Astrocyte of the spinal cord (primary cell): ENCODE measurements around the gene GRIK5.
"Not testable (repeated sequence)": the region's sequence is repeated elsewhere in the genome, so short reads cannot be mapped to it uniquely, and the experiment has no call there.

Experiments
- DNase-seq: peaks from one replicate; pipeline ENCODE4 v3.0.0; 2011; ENCODE audit warnings: low read depth, low spot score
- H3K4me3 ChIP-seq: 2 replicates; pipeline ENCODE4 v1.5.1; 2011; ENCODE audit warnings: low read depth, mild to moderate bottlenecking, low read length, moderate library complexity
- CTCF ChIP-seq: IDR thresholded peaks from 2 replicates; pipeline ENCODE4 v1.5.1; 2012; ENCODE audit warnings: low read depth, mild to moderate bottlenecking, low read length, inconsistent platforms
- in situ Hi-C: cut with HindIII; loops from 2 replicates; pipeline ENCODE4 v1.10.0; 2017; ENCODE audit warnings: low sequenced_read_pairs

The GRIK5 gene

GRCh38 chr19:42105368-42105767 is 35.4 kb upstream of the GRIK5 start:
- no peak for TF ChIP-seq CTCF
- no peak for DNase-seq
- in situ Hi-C loops: no loop called here
- no peak overlapping the region for H3K4me3 ChIP-seq

GRCh38 chr19:42102877-42103276 is 32.9 kb upstream of the GRIK5 start:
- in situ Hi-C loops: no loop called here

GRCh38 chr19:42100241-42100640 is 30.2 kb upstream of the GRIK5 start:
- H3K4me3 ChIP-seq, in situ Hi-C loops, DNase-seq: not testable (repeated sequence)

More at GRCh38 chr19:42102877-42103276, 32.9 kb upstream of the GRIK5 start:
- no peak for DNase-seq
- H3K4me3 ChIP-seq: no peak overlapping the region
- TF ChIP-seq CTCF: no peak

GRCh38 chr19:42099336-42099925 is 29.4 kb upstream of the GRIK5 start:
- H3K4me3 ChIP-seq: no peak overlapping the region
- no peak for TF ChIP-seq CTCF
- no peak for DNase-seq
- in situ Hi-C loops: no loop called here

GRCh38 chr19:42098781-42099180 is 28.8 kb upstream of the GRIK5 start:
- H3K4me3 ChIP-seq: no peak overlapping the region
- DNase-seq: no peak
- in situ Hi-C loops: no loop called here
- TF ChIP-seq CTCF: no peak

GRCh38 chr19:42097461-42097860 is 27.5 kb upstream of the GRIK5 start:
- TF ChIP-seq CTCF: no peak
- in situ Hi-C loops: no loop called here
- no peak overlapping the region for H3K4me3 ChIP-seq
- DNase-seq: no peak

GRCh38 chr19:42096255-42096837 is 26.3 kb upstream of the GRIK5 start:
- TF ChIP-seq CTCF: no peak
- no peak overlapping the region for H3K4me3 ChIP-seq
- DNase-seq: no peak
- in situ Hi-C loops: no loop called here
